ENCODE measurements around the gene INTU.

The INTU gene

DNA sequence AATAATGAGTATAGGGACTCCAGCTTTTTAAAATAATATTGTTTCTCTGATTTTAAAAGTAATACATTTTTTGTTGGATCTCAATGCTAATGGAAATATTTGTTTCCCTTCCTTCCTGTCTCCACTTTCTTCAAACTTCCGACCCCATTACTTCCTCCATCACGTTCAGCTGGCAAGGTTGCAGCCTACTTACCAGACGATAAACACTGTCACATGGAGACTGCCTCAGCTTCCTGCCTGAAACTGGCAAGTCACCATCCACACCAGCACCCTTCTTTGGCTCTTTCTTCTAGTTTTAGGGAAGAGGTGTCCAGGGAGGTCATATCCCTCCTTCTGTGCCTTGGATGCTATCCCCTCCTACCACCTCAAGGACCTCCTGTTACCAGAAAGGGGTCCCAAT lies 3.4 kb upstream of the INTU start:
- TF ChIP-seq, protein P1, sequence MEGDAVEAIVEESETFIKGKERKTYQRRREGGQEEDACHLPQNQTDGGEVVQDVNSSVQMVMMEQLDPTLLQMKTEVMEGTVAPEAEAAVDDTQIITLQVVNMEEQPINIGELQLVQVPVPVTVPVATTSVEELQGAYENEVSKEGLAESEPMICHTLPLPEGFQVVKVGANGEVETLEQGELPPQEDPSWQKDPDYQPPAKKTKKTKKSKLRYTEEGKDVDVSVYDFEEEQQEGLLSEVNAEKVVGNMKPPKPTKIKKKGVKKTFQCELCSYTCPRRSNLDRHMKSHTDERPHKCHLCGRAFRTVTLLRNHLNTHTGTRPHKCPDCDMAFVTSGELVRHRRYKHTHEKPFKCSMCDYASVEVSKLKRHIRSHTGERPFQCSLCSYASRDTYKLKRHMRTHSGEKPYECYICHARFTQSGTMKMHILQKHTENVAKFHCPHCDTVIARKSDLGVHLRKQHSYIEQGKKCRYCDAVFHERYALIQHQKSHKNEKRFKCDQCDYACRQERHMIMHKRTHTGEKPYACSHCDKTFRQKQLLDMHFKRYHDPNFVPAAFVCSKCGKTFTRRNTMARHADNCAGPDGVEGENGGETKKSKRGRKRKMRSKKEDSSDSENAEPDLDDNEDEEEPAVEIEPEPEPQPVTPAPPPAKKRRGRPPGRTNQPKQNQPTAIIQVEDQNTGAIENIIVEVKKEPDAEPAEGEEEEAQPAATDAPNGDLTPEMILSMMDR (IDR thresholded peaks at IDR 0.05; ENCODE audit: insufficient read depth, low read length, poor library complexity, severe bottlenecking), result no peak
- no peak for TF ChIP-seq EZH2phosphoT487 (conservative IDR thresholded peaks at IDR 0.05; ENCODE audit: low read length)
- Histone ChIP-seq H3K27me3 (ENCODE audit: low read length) (no peaks in the 10 kb centered on the region), H3K36me3 (ENCODE audit: low read length) (no peaks in the 10 kb centered on the region), H3K9ac (ENCODE audit: low read length) (no peak overlapping the region), H3K9me2 (replicated peaks; ENCODE audit: insufficient read depth, low read length) (no peaks in the 10 kb centered on the region), H3K79me2 (ENCODE audit: insufficient read depth, low read length) (no peaks in the 10 kb centered on the region), H3K9me3 (ENCODE audit: insufficient read depth, low read length) (no peaks in the 10 kb centered on the region), H2AFZ (ENCODE audit: low read depth, low read length, severe bottlenecking) (no peak overlapping the region), H3K4me3 (ENCODE audit: insufficient read depth, low read length, poor library complexity, severe bottlenecking) (no peak overlapping the region), H3K27ac (ENCODE audit: low read depth, low read length) (no peak overlapping the region), H3K4me2 (ENCODE audit: low read depth, low read length, poor library complexity, severe bottlenecking) (no peak overlapping the region), H4K20me1 (ENCODE audit: low read depth, low read length) (no peaks in the 10 kb centered on the region), H3F3A (ENCODE audit: insufficient read depth) (no peaks in the 10 kb centered on the region)

DNA sequence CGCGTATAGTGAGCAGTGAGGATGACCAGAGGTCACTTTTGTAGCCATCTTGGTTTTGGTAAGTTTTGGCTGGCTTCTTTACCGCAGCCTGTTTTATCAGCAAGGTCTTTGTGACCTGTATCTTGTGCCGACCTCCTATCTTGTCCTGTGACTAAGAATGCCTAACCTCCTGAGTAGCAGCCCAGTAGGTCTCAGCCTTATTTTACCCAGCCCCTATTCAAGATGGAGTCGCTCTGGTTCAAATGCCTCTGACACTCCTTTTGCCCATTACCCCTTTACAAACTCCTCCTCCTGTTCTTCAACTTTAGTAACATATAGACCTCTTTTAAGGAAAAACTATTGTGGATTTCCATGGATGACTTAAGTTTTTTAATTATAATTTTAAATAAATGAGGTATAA lies 2.6 kb upstream of the INTU start:
- Histone ChIP-seq H3K27ac (ENCODE audit: low read depth, low read length) (no peak overlapping the region), H3K36me3 (ENCODE audit: low read length) (no peaks in the 10 kb centered on the region), H3K9me2 (replicated peaks; ENCODE audit: insufficient read depth, low read length) (no peaks in the 10 kb centered on the region), H3K9ac (ENCODE audit: low read length) (no peak overlapping the region), H3K27me3 (ENCODE audit: low read length) (no peaks in the 10 kb centered on the region), H4K20me1 (ENCODE audit: low read depth, low read length) (no peaks in the 10 kb centered on the region), H3K4me2 (ENCODE audit: low read depth, low read length, poor library complexity, severe bottlenecking) (no peak overlapping the region), H3F3A (ENCODE audit: insufficient read depth) (no peaks in the 10 kb centered on the region), H3K9me3 (ENCODE audit: insufficient read depth, low read length) (no peaks in the 10 kb centered on the region), H3K4me3 (ENCODE audit: insufficient read depth, low read length, poor library complexity, severe bottlenecking) (no peak overlapping the region), H2AFZ (ENCODE audit: low read depth, low read length, severe bottlenecking) (no peak overlapping the region), H3K79me2 (ENCODE audit: insufficient read depth, low read length) (no peaks in the 10 kb centered on the region)
- TF ChIP-seq, protein P1 (IDR thresholded peaks at IDR 0.05; ENCODE audit: insufficient read depth, low read length, poor library complexity, severe bottlenecking), result no peak
- no peak for TF ChIP-seq EZH2phosphoT487 (conservative IDR thresholded peaks at IDR 0.05; ENCODE audit: low read length)

GRCh38 chr4:127631420-127631819 lies 1.3 kb upstream of the INTU start:
- no peaks in the 10 kb centered on the region for H3K36me3 ChIP-seq (ENCODE audit: low read length)
- H3K27ac ChIP-seq (ENCODE audit: low read depth, low read length), result no peak overlapping the region
- no peak overlapping the region for H3K4me3 ChIP-seq (ENCODE audit: insufficient read depth, low read length, poor library complexity, severe bottlenecking)

More at GRCh38 chr4:127631420-127631819, 1.3 kb upstream of the INTU start:
- Histone ChIP-seq H3K27me3 (ENCODE audit: low read length) (no peaks in the 10 kb centered on the region), H3F3A (ENCODE audit: insufficient read depth) (no peaks in the 10 kb centered on the region), H3K9ac (ENCODE audit: low read length) (no peak overlapping the region), H4K20me1 (ENCODE audit: low read depth, low read length) (no peaks in the 10 kb centered on the region), H3K9me3 (ENCODE audit: insufficient read depth, low read length) (no peaks in the 10 kb centered on the region), H2AFZ (ENCODE audit: low read depth, low read length, severe bottlenecking) (no peak overlapping the region), H3K9me2 (replicated peaks; ENCODE audit: insufficient read depth, low read length) (no peaks in the 10 kb centered on the region), H3K79me2 (ENCODE audit: insufficient read depth, low read length) (no peaks in the 10 kb centered on the region), H3K4me2 (ENCODE audit: low read depth, low read length, poor library complexity, severe bottlenecking) (no peak overlapping the region)
- TF ChIP-seq EZH2phosphoT487 (conservative IDR thresholded peaks at IDR 0.05; ENCODE audit: low read length), result no peak
- TF ChIP-seq, protein P1 (IDR thresholded peaks at IDR 0.05; ENCODE audit: insufficient read depth, low read length, poor library complexity, severe bottlenecking), result no peak

All from SU-DHL-6 (cell line).